GM12875 (cell line): ENCODE data around the gene WDTC1.

Experiments
- H3K4me3 ChIP-seq: one replicate; pipeline ENCODE4 v1.5.1; 2011; ENCODE audit warnings: low read depth, low read length, control low read depth
- TF ChIP-seq, protein P1 (sequence below): IDR thresholded peaks from 2 replicates; pipeline ENCODE4 v1.5.1; 2011; ENCODE audit warnings: low read depth, mild to moderate bottlenecking, control low read depth, inconsistent platforms, low read length, moderate library complexity, borderline replicate concordance; ENCODE audit not compliant: insufficient read depth

Gene WDTC1

DNA sequence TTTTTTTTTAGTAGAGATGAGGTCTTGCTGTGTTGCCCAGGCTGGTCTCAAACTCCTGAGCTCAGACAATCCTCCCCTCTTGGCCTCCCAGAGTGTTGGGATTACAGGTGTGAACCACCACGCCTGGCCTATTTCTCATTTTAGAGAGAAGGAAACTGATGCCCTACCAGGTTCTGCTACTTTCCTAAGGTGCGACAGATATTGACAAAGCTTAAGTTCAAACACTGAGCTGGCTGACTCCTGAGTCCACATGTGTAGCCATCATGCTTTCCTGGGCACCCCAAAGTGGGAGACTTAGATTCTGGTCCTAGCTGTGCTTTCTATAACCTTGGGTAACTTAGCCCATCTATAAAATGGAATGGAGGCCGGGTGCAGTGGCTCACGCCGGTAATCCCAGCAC lies 82.4 kb downstream of the WDTC1 start:
- TF ChIP-seq, protein P1, sequence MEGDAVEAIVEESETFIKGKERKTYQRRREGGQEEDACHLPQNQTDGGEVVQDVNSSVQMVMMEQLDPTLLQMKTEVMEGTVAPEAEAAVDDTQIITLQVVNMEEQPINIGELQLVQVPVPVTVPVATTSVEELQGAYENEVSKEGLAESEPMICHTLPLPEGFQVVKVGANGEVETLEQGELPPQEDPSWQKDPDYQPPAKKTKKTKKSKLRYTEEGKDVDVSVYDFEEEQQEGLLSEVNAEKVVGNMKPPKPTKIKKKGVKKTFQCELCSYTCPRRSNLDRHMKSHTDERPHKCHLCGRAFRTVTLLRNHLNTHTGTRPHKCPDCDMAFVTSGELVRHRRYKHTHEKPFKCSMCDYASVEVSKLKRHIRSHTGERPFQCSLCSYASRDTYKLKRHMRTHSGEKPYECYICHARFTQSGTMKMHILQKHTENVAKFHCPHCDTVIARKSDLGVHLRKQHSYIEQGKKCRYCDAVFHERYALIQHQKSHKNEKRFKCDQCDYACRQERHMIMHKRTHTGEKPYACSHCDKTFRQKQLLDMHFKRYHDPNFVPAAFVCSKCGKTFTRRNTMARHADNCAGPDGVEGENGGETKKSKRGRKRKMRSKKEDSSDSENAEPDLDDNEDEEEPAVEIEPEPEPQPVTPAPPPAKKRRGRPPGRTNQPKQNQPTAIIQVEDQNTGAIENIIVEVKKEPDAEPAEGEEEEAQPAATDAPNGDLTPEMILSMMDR, result no peak

DNA sequence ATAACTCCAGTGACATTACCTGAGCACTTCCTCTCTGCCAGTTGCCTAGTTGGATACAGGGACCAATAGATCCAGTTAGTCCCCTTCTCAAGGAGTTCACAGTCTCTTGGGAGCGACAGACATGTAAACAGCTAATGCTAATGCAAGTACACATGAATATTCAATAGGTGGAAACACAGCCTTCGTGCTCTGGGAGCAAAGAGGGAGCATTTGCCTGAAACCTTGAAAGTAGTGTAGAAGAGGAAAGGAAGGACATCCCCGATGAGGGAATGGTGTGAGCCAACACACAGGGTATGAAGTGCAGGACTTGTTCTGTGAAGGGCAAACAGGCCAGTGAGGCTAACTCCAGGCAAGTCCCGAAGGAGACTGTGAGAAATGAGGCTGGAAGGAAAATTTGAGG lies 83.7 kb downstream of the WDTC1 start:
- TF ChIP-seq, protein P1, result no peak
- H3K4me3 ChIP-seq, result no peak overlapping the region

More for the DNA sequence above, 82.4 kb downstream of the WDTC1 start:
- H3K4me3 ChIP-seq, result no peak overlapping the region

DNA sequence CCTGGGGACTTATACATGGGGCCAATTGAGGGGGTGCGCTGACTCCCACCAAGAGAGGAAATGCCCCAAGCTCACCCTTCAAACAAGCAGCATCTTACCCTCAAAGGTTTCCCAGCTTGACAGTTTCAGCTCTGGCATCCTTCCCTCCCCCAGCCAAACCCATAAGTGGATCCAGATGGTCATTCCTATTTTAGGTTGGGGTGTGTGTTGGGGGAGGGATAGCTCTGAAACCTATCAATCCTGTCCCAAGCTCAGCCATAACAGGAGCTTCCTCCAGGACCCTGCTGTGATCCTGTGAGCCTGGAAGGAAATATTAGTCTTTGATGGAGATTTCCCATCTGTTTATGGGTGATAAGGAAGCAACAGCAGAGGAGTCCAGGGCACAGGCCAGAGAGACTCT lies 84.2 kb downstream of the WDTC1 start:
- TF ChIP-seq, protein P1, result no peak
- no peak overlapping the region for H3K4me3 ChIP-seq

DNA sequence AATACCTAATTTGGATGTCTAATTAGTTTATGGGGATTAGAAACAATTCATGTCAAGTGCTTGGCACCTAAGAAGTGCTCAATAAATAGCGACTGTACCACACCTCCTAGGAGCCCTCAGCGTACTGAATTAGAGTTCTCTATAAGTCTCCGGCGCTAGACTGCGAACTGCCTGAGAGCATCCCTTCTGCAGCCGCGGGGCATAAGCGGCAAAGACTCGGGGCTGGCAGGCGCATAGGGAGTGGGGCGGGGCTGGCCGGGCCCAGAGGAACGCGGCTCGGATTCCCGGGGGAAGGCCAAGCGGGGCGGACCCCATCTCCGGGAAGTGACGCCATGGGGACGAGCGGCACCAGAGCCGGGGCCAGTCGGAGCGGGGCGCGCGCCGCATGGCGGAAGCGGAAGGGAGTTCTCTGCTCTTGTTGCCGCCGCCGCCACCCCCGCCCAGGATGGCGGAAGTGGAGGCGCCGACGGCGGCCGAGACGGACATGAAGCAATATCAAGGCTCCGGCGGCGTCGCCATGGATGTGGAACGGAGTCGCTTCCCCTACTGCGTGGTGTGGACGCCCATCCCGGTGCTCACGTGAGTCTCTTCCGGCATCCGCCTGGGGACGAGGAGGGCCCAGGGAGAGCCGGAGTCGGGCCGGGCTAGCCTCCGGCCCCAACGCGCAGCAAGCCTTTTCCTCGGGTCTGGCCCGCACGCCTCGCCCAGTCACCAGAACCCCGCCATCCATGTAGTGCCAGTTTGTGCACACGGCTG lies 87.6 kb downstream of the WDTC1 start, which contains the start of gene TMEM222:
TMEM222 (plus strand) TSS at position 351 of the 756 bp plus-strand sequence; CDS start at position 386, 35 bp downstream.
- TF ChIP-seq, protein P1, result no peak
- H3K4me3 ChIP-seq, result peak within 1 kb of the TSS; percentile 91

DNA sequence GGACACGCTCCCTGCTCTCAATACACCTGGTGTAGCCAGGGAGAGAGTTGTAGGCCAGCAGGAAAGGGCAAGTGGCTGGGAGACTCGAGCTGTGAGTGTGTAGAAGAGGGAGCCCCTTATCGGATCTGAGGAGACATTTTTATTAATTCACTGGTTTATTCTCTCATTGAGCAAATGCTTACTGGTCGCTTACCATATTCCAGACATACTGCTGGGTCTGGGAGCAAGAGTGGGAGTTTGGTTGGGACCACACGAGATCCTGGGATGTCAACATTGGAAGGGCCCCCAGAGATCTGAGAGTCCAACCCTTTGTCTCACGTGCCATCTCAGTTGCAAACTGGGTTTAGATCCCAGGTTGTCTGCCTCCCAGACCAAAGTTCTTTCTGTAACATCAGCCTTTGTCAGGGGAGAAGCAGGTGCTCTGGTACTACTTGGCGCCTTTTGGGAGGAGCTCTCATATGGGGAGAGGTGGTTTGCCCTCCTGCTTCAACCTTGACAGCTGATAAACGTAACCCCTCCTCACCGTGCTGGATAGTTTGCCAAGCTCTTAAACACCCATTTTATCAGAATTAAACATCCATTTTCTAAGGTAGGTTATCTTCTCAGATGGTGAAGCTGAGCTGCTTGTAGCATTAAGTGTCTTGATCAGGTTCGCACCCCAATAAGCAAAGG lies 88.3 kb downstream of the WDTC1 start:
- H3K4me3 ChIP-seq, result peak overlapping the region; percentile 91
- TF ChIP-seq, protein P1, result no peak

DNA sequence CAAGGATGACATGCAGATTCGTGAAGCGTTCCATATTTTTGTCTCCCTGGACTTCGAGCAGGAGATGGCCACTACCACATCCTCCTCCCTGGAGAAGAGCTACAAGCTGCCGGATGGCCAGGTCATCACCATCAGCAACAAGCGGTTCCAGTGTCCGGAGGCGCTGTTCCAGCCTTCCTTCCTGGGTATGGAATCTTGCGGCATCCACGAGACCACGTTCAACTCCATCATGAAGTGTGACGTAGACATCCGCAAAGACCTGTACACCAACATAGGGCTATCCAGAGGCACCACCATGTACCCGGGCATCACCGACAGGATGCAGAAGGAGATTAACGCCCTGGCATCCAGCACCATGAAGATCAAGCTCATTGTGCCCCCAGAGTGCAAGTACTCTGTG lies 90.9 kb downstream of the WDTC1 start:
- H3K4me3 ChIP-seq, result no peak overlapping the region
- TF ChIP-seq, protein P1, result no peak
